ENCODE measurements around the gene SENP1. TPM values are rescaled to one million over a fixed set of nuclear protein-coding genes. Genes with fewer than 3 reads are reported as not detected.
A peak's percentile ranks its signal among the peaks of the same experiment; 100 is the strongest.

The SENP1 gene
- total and polyA plus RNA-seq, 7 donors: 4.2 to 26.0 (median 16.9) TPM

GRCh38 chr12:48000878-48001504, 104.9 kb downstream of the SENP1 start:
- Histone ChIP-seq H3K36me3 (no peaks in the 10 kb centered on the region), H3K4me1 (peaks cover 0 to 51% (median 44%) of the 10 kb centered on the region in 4 donors), H3K9me3 (no peaks in the 10 kb centered on the region), H3K27ac (peak overlapping the region in 2 of 4 donors; percentile 29 to 46), H3K27me3 (peaks cover 29 to 84% (median 44%) of the 10 kb centered on the region in 3 donors), H3K4me3 (peak overlapping the region; percentile 6 to 49 (median 46))
- peak; percentile 59 for DNase-seq
- no peak for TF ChIP-seq EP300 (IDR thresholded peaks at IDR 0.05)
- TF ChIP-seq CTCF (IDR thresholded peaks at IDR 0.05): no peak
- no peak for TF ChIP-seq POLR2A (IDR thresholded peaks at IDR 0.05)
- no peak for TF ChIP-seq POLR2AphosphoS5 (IDR thresholded peaks at IDR 0.05)
- WGBS, 2 donors: 7 to 10% methylated on average over 18 of the region's 18 CpGs
- intact Hi-C loops (cut with DNase I): no loop called here

- intact Hi-C loops (cut with DNase I): no loop called here
- peak; percentile 52 for DNase-seq
- Histone ChIP-seq H3K4me1 (peaks cover 0 to 49% (median 44%) of the 10 kb centered on the region in 4 donors), H3K27ac (no peak overlapping the region), H3K27me3 (peaks cover 22 to 72% (median 32%) of the 10 kb centered on the region in 3 donors), H3K9me3 (no peaks in the 10 kb centered on the region), H3K4me3 (no peak overlapping the region), H3K36me3 (no peaks in the 10 kb centered on the region)
- TF ChIP-seq POLR2A (IDR thresholded peaks at IDR 0.05) (no peak), POLR2AphosphoS5 (IDR thresholded peaks at IDR 0.05) (no peak), EP300 (IDR thresholded peaks at IDR 0.05) (no peak), CTCF (IDR thresholded peaks at IDR 0.05) (no peak)
- 79 to 81% methylated on average over 9 of the region's 9 CpGs for WGBS, 2 donors
These were observed 106.1 kb downstream of the SENP1 start for GRCh38 chr12:47999816-48000215.

- intact Hi-C loops (cut with DNase I): no loop called here
- DNase-seq: peak; percentile 40
- no peaks in the 10 kb centered on the region for H3K9me3 ChIP-seq
- H3K4me3 ChIP-seq: no peak overlapping the region
- peaks cover 0 to 24% (median 19%) of the 10 kb centered on the region in 4 donors for H3K4me1 ChIP-seq
- H3K27ac ChIP-seq: no peak overlapping the region
- TF ChIP-seq POLR2AphosphoS5 (IDR thresholded peaks at IDR 0.05): no peak
- no peak for TF ChIP-seq POLR2A (IDR thresholded peaks at IDR 0.05)
- no peak for TF ChIP-seq CTCF (IDR thresholded peaks at IDR 0.05)
- no peak for TF ChIP-seq EP300 (IDR thresholded peaks at IDR 0.05)
- peaks cover 4 to 52% (median 9%) of the 10 kb centered on the region in 3 donors for H3K27me3 ChIP-seq
- WGBS, 2 donors: 32 to 61% methylated on average over 3 of the region's 3 CpGs
- H3K36me3 ChIP-seq: no peaks in the 10 kb centered on the region
These were observed 108.6 kb downstream of the SENP1 start for GRCh38 chr12:47997321-47997720.

- TF ChIP-seq POLR2A (IDR thresholded peaks at IDR 0.05) (no peak), EP300 (IDR thresholded peaks at IDR 0.05) (no peak), POLR2AphosphoS5 (IDR thresholded peaks at IDR 0.05) (no peak), CTCF (IDR thresholded peaks at IDR 0.05) (no peak)
- H3K27me3 ChIP-seq: peaks cover 0 to 40% (median 4%) of the 10 kb centered on the region in 3 donors
These were observed 109.9 kb downstream of the SENP1 start for GRCh38 chr12:47995981-47996401.

More at GRCh38 chr12:47995981-47996401, 109.9 kb downstream of the SENP1 start:
- no peak overlapping the region for H3K4me3 ChIP-seq
- no peaks in the 10 kb centered on the region for H3K36me3 ChIP-seq
- peaks cover 0 to 11% (median 6%) of the 10 kb centered on the region in 4 donors for H3K4me1 ChIP-seq
- H3K27ac ChIP-seq: no peak overlapping the region
- 40 to 69% methylated on average over 4 of the region's 4 CpGs for WGBS, 2 donors
- intact Hi-C loops (cut with DNase I): no loop called here
- no peaks in the 10 kb centered on the region for H3K9me3 ChIP-seq
- no peak for DNase-seq

All from sigmoid colon (tissue), 7 donors.